OCI-LY1 (cell line): Measurements from ENCODE around the gene SLC24A3.

ENCODE experiments used
- H2AFZ ChIP-seq: fragments of 200-600 bp; sonication (generic), shearing (Covaris generic); 2 replicates; pipeline ENCODE4 v1.6.0; 2014; ENCODE audit warnings: antibody characterized with exemption, mild to moderate bottlenecking, low read length
- H3F3A ChIP-seq: fragments of 200-600 bp; sonication (generic), shearing (Covaris generic); 2 replicates; pipeline ENCODE4 v1.6.0; 2014; ENCODE audit warnings: mild to moderate bottlenecking, antibody characterized with exemption, low read length, moderate library complexity; ENCODE audit not compliant: insufficient read depth
- H3K27ac ChIP-seq: fragments of 200-600 bp; sonication (generic); 2 replicates; pipeline ENCODE4 v1.5.1; 2014; ENCODE audit warnings: low read length, mixed run types, mild to moderate bottlenecking, low read depth; ENCODE audit not compliant: poor library complexity, severe bottlenecking
- H3K27me3 ChIP-seq: fragments of 200-600 bp; sonication (generic); 2 replicates; pipeline ENCODE4 v1.6.0; 2014; ENCODE audit warnings: antibody characterized with exemption, mild to moderate bottlenecking, low read length, moderate library complexity; ENCODE audit not compliant: insufficient read depth
- H3K36me3 ChIP-seq: fragments of 200-600 bp; sonication (generic); 2 replicates; pipeline ENCODE4 v1.6.1; 2014; ENCODE audit warnings: mild to moderate bottlenecking, antibody characterized with exemption, low read length, moderate library complexity, mixed read lengths; ENCODE audit not compliant: insufficient read depth
- H3K4me1 ChIP-seq: fragments of 200-600 bp; sonication (generic); 2 replicates; pipeline ENCODE4 v1.5.1; 2014; ENCODE audit warnings: mild to moderate bottlenecking, low read length, moderate library complexity; ENCODE audit not compliant: insufficient read depth, severe bottlenecking
- H3K4me2 ChIP-seq: fragments of 200-600 bp; sonication (generic), shearing (Covaris generic); 2 replicates; pipeline ENCODE4 v1.6.1; 2014; ENCODE audit warnings: low read length
- H3K4me3 ChIP-seq: fragments of 200-600 bp; sonication (generic); 2 replicates; pipeline ENCODE4 v1.5.1; 2014; ENCODE audit warnings: low read length, low read depth, mild to moderate bottlenecking, mixed read lengths; ENCODE audit not compliant: poor library complexity, severe bottlenecking
- H3K79me2 ChIP-seq: fragments of 200-600 bp; shearing (Covaris generic); 2 replicates; pipeline ENCODE4 v1.6.1; 2016; ENCODE audit warnings: mixed run types, low read length, mixed read lengths; ENCODE audit not compliant: insufficient read depth
- H3K9ac ChIP-seq: fragments of 200-600 bp; sonication (generic), shearing (Covaris generic); 2 replicates; pipeline ENCODE4 v1.6.1; 2014; ENCODE audit warnings: mild to moderate bottlenecking, low read length, mixed read lengths
- H3K9me2 ChIP-seq: fragments of 200-600 bp; sonication (generic), shearing (Covaris generic); 2 replicates; pipeline ENCODE4 v1.6.1; 2014; ENCODE audit warnings: low read depth, mild to moderate bottlenecking, low read length, mixed read lengths
- H3K9me3 ChIP-seq: fragments of 200-600 bp; shearing (Covaris generic); 2 replicates; pipeline ENCODE4 v1.6.1; 2014; ENCODE audit warnings: low read length, mixed read lengths
- H4K20me1 ChIP-seq: fragments of 200-600 bp; sonication (generic), shearing (Covaris generic); 2 replicates; pipeline ENCODE4 v1.6.0; 2016; ENCODE audit warnings: mild to moderate bottlenecking, low read length; ENCODE audit not compliant: insufficient read depth
- CTCF ChIP-seq: fragments of 200-600 bp; sonication (generic), shearing (Covaris generic); IDR thresholded peaks from 2 replicates; pipeline ENCODE4 v1.5.1; 2017; ENCODE audit warnings: mild to moderate bottlenecking, antibody characterized with exemption, low read length, moderate library complexity, mixed read lengths
- EZH2 ChIP-seq: fragments of 200-600 bp; sonication (generic), shearing (Covaris generic); IDR thresholded peaks from 2 replicates; pipeline ENCODE4 v1.8.0; 2017; ENCODE audit warnings: borderline replicate concordance, mixed run types, mild to moderate bottlenecking, antibody characterized with exemption, low read length, moderate library complexity, mixed read lengths

The SLC24A3 gene

GRCh38 chr20:19338960-19339359 lies 126.5 kb downstream of the SLC24A3 start:
- Histone ChIP-seq H4K20me1 (no peaks in the 10 kb centered on the region), H3K27ac (no peak overlapping the region), H3K9ac (no peak overlapping the region), H3F3A (no peaks in the 10 kb centered on the region), H3K9me2 (no peaks in the 10 kb centered on the region), H3K36me3 (no peaks in the 10 kb centered on the region), H3K27me3 (no peaks in the 10 kb centered on the region), H3K9me3 (no peaks in the 10 kb centered on the region), H3K4me3 (no peak overlapping the region), H2AFZ (no peak overlapping the region), H3K79me2 (no peaks in the 10 kb centered on the region), H3K4me1 (no peaks in the 10 kb centered on the region), H3K4me2 (no peak overlapping the region)
- no peak for TF ChIP-seq CTCF
- TF ChIP-seq EZH2: no peak

GRCh38 chr20:19341348-19342053 lies 129.1 kb downstream of the SLC24A3 start:
- Histone ChIP-seq H3K27ac (no peak overlapping the region), H3K27me3 (no peaks in the 10 kb centered on the region), H3K9ac (no peak overlapping the region), H3K4me3 (no peak overlapping the region), H3K36me3 (no peaks in the 10 kb centered on the region), H2AFZ (no peak overlapping the region), H3K9me2 (no peaks in the 10 kb centered on the region), H3K79me2 (no peaks in the 10 kb centered on the region), H4K20me1 (no peaks in the 10 kb centered on the region), H3K4me1 (no peaks in the 10 kb centered on the region), H3F3A (no peaks in the 10 kb centered on the region), H3K4me2 (no peak overlapping the region), H3K9me3 (no peaks in the 10 kb centered on the region)
- TF ChIP-seq CTCF: no peak
- TF ChIP-seq EZH2: no peak

GRCh38 chr20:19344341-19344740 lies 131.9 kb downstream of the SLC24A3 start:
- Histone ChIP-seq H3F3A (no peaks in the 10 kb centered on the region), H3K27me3 (no peaks in the 10 kb centered on the region), H3K36me3 (no peaks in the 10 kb centered on the region), H3K4me1 (no peaks in the 10 kb centered on the region), H4K20me1 (no peaks in the 10 kb centered on the region), H3K4me2 (no peak overlapping the region), H2AFZ (no peak overlapping the region), H3K9me3 (no peaks in the 10 kb centered on the region), H3K4me3 (no peak overlapping the region), H3K27ac (no peak overlapping the region), H3K79me2 (no peaks in the 10 kb centered on the region), H3K9ac (no peak overlapping the region), H3K9me2 (no peaks in the 10 kb centered on the region)
- TF ChIP-seq EZH2 (no peak), CTCF (no peak)
